Measurements from ENCODE around the gene ATAD3B. TPM values are rescaled to one million over a fixed set of nuclear protein-coding genes. Genes with fewer than 3 reads are reported as not detected.

Gene ATAD3B
- polyA plus RNA-seq, 1 donor from 2014 or later, result 57.2 TPM

GRCh38 chr1:1542766-1543705 lies 71.5 kb downstream of the ATAD3B start:
- H3F3A ChIP-seq (ENCODE audit: insufficient read depth, low read length, poor library complexity, severe bottlenecking), result no peaks in the 10 kb centered on the region
- no peak overlapping the region for H2AFZ ChIP-seq (ENCODE audit: low read depth, low read length)
- H3K36me3 ChIP-seq (ENCODE audit: insufficient read depth, low read length), result no peaks in the 10 kb centered on the region
- H3K9me2 ChIP-seq (ENCODE audit: insufficient read depth, low read length), result no peaks in the 10 kb centered on the region
- H3K4me3 ChIP-seq (ENCODE audit: low read length), result no peak overlapping the region
- H3K27ac ChIP-seq (ENCODE audit: low read length), result no peak overlapping the region
- no peaks in the 10 kb centered on the region for H3K27me3 ChIP-seq (ENCODE audit: insufficient read depth, low read depth, low read length)
- no peak overlapping the region for H3K4me2 ChIP-seq (ENCODE audit: low read length)
- H4K20me1 ChIP-seq (ENCODE audit: insufficient read depth), result no peaks in the 10 kb centered on the region
- H3K9ac ChIP-seq (ENCODE audit: low read length), result no peak overlapping the region
- no peaks in the 10 kb centered on the region for H3K79me2 ChIP-seq (replicated peaks; ENCODE audit: insufficient read depth, low read length)
- no peak for TF ChIP-seq SMC3 (conservative IDR thresholded peaks at IDR 0.05; ENCODE audit: poor library complexity)
- TF ChIP-seq POLR2AphosphoS5 (IDR thresholded peaks at IDR 0.05), result peak; percentile 7
- no peak for TF ChIP-seq EZH2 (IDR thresholded peaks at IDR 0.05; ENCODE audit: borderline replicate concordance, insufficient read depth, low read length, poor library complexity, severe bottlenecking)
- H3K9me3 ChIP-seq (ENCODE audit: low read length), result no peaks in the 10 kb centered on the region

GRCh38 chr1:1543706-1544099 lies 72.1 kb downstream of the ATAD3B start:
- Histone ChIP-seq H3K9me3 (ENCODE audit: low read length) (no peaks in the 10 kb centered on the region), H3K27ac (ENCODE audit: low read length) (no peak overlapping the region)
- TF ChIP-seq REST (IDR thresholded peaks at IDR 0.05; ENCODE audit: borderline replicate concordance) (no peak), POLR2AphosphoS5 (IDR thresholded peaks at IDR 0.05) (no peak), EZH2 (IDR thresholded peaks at IDR 0.05; ENCODE audit: borderline replicate concordance, insufficient read depth, low read length, poor library complexity, severe bottlenecking) (no peak), CTCF (IDR thresholded peaks at IDR 0.05; ENCODE audit: poor library complexity, severe bottlenecking) (no peak), TAF1 (IDR thresholded peaks at IDR 0.05; ENCODE audit: low read depth) (no peak), EP300 (conservative IDR thresholded peaks at IDR 0.05; ENCODE audit: poor library complexity, severe bottlenecking) (no peak), MXI1 (conservative IDR thresholded peaks at IDR 0.05; ENCODE audit: poor library complexity, severe bottlenecking) (no peak), SMC3 (conservative IDR thresholded peaks at IDR 0.05; ENCODE audit: poor library complexity) (no peak), RAD21 (conservative IDR thresholded peaks at IDR 0.05) (no peak)

More at GRCh38 chr1:1543706-1544099, 72.1 kb downstream of the ATAD3B start:
- no peaks in the 10 kb centered on the region for H3K79me2 ChIP-seq (replicated peaks; ENCODE audit: insufficient read depth, low read length)
- no peaks in the 10 kb centered on the region for H3F3A ChIP-seq (ENCODE audit: insufficient read depth, low read length, poor library complexity, severe bottlenecking)
- no peak overlapping the region for H3K4me3 ChIP-seq (ENCODE audit: low read length)
- no peak overlapping the region for H3K9ac ChIP-seq (ENCODE audit: low read length)
- no peaks in the 10 kb centered on the region for H3K9me2 ChIP-seq (ENCODE audit: insufficient read depth, low read length)
- no peaks in the 10 kb centered on the region for H4K20me1 ChIP-seq (ENCODE audit: insufficient read depth)
- no peaks in the 10 kb centered on the region for H3K27me3 ChIP-seq (ENCODE audit: insufficient read depth, low read depth, low read length)
- H3K36me3 ChIP-seq (ENCODE audit: insufficient read depth, low read length), result no peaks in the 10 kb centered on the region
- H3K4me2 ChIP-seq (ENCODE audit: low read length), result no peak overlapping the region
- H2AFZ ChIP-seq (ENCODE audit: low read depth, low read length), result no peak overlapping the region
